Endothelial cell of umbilical vein (primary cell): ENCODE results near the gene ENOSF1. TPM values are rescaled to one million over a fixed set of nuclear protein-coding genes. Genes with fewer than 3 reads are reported as not detected.

ENCODE experiments used
- BruUV-seq: library from RNA; stranded (reverse); fragments of 400-500 nt; replicated peaks from 2 replicates; lab custom pipeline; 2021; lab: Mats Ljungman, UMichigan
- CTCF ChIA-PET: fragments of 300-600, 350-600 bp; sonication (Branson Sonifier 250); formaldehyde crosslinking; loops from one replicate; lab custom pipeline; 2021; ENCODE audit warnings: antibody characterized with exemption, inconsistent platforms; lab: Charles Lee
- POLR2A ChIA-PET: fragments of 300-600, 350-600 bp; sonication (Branson Sonifier 250); formaldehyde crosslinking; loops from one replicate; lab custom pipeline; 2021; ENCODE audit warnings: antibody characterized with exemption, inconsistent platforms; lab: Charles Lee
- DNase-seq: peaks from one replicate; pipeline ENCODE4 v3.0.0-alpha.2; 2011; ENCODE audit warnings: low read depth, low spot score
- FAIRE-seq: peaks from 2 replicates; lab custom pipeline; 2011; peaks lifted over from hg19 to GRCh38; lab: Jason Lieb, UNC
- H2AFZ ChIP-seq: 2 replicates; pipeline ENCODE4 v1.6.0; 2012; ENCODE audit warnings: low read depth, low read length, control low read depth, inconsistent platforms
- H3K27ac ChIP-seq: 2 replicates; pipeline ENCODE4 v1.5.1; 2011; ENCODE audit warnings: low read depth, mild to moderate bottlenecking, control low read depth, low read length, moderate library complexity; ENCODE audit not compliant: insufficient read depth
- H3K27me3 ChIP-seq, 2 experiments: 2 replicates each; pipeline versions ENCODE4 v1.6.0 to v1.6.1; 2011; ENCODE audit warnings: low read length in 2 of 2, mixed read lengths in 1 of 2; ENCODE audit not compliant: control insufficient read depth in 2 of 2, insufficient read depth in 2 of 2
- H3K36me3 ChIP-seq, 2 experiments: 2 replicates in 1 of 2; 3 replicates in 1 of 2; pipeline ENCODE4 v1.5.1; 2011; ENCODE audit warnings: low read length in 2 of 2, mild to moderate bottlenecking in 1 of 2, moderate library complexity in 1 of 2; ENCODE audit not compliant: control insufficient read depth in 2 of 2, insufficient read depth in 2 of 2; ENCODE audit errors: extremely low read depth in 1 of 2
- H3K4me1 ChIP-seq: 3 replicates; pipeline ENCODE4 v1.5.1; 2011; ENCODE audit warnings: mild to moderate bottlenecking, low read length; ENCODE audit not compliant: control insufficient read depth, insufficient read depth; ENCODE audit errors: extremely low read depth
- H3K4me2 ChIP-seq: 2 replicates; pipeline ENCODE4 v1.6.1; 2011; ENCODE audit warnings: low read length, control low read depth, mixed read lengths; ENCODE audit not compliant: insufficient read depth
- H3K4me3 ChIP-seq, 3 experiments: fragments of 200-600 bp in 1 of 3; sonication (generic), shearing (Covaris generic) in 1 of 3; replicated peaks in 1 of 3; 2 replicates each; pipeline ENCODE4 v1.5.1; 2011 to 2016; ENCODE audit warnings: control low read depth in 3 of 3, low read length in 3 of 3, mild to moderate bottlenecking in 2 of 3, inconsistent platforms in 1 of 3, low read depth in 1 of 3, moderate library complexity in 1 of 3; ENCODE audit not compliant: insufficient read depth in 1 of 3
- H3K79me2 ChIP-seq: 2 replicates; pipeline ENCODE4 v1.6.0; 2012; ENCODE audit warnings: low read length, inconsistent platforms; ENCODE audit not compliant: control insufficient read depth, insufficient read depth
- H3K9ac ChIP-seq: replicated peaks from 2 replicates; pipeline ENCODE3; 2011; ENCODE audit warnings: low read length, control low read depth; ENCODE audit not compliant: insufficient read depth; ENCODE audit errors: extremely low read depth
- H3K9me1 ChIP-seq: replicated peaks from 3 replicates; pipeline ENCODE4 v1.6.0; 2011; ENCODE audit warnings: mild to moderate bottlenecking, low read length; ENCODE audit not compliant: control insufficient read depth, insufficient read depth; ENCODE audit errors: extremely low read depth
- H3K9me3 ChIP-seq: replicated peaks from 2 replicates; pipeline ENCODE4 v1.5.1; 2012; ENCODE audit warnings: low read length, inconsistent platforms; ENCODE audit not compliant: control insufficient read depth, insufficient read depth
- H4K20me1 ChIP-seq: replicated peaks from 2 replicates; pipeline ENCODE3; 2011; ENCODE audit warnings: mild to moderate bottlenecking, low read length; ENCODE audit not compliant: control insufficient read depth, insufficient read depth; ENCODE audit errors: extremely low read depth
- EZH2 ChIP-seq: IDR thresholded peaks from 2 replicates; pipeline ENCODE4 v1.6.1; 2012; ENCODE audit warnings: borderline replicate concordance, low read depth, mild to moderate bottlenecking, moderate library complexity, low read length, inconsistent platforms; ENCODE audit not compliant: severe bottlenecking
- FOS ChIP-seq: IDR thresholded peaks from 2 replicates; pipeline ENCODE4 v1.6.1; 2011; ENCODE audit warnings: mild to moderate bottlenecking, low read length, moderate library complexity, borderline replicate concordance; ENCODE audit not compliant: insufficient read depth
- GATA2 ChIP-seq: IDR thresholded peaks from 2 replicates; pipeline ENCODE4 v1.7.0; 2011; ENCODE audit warnings: low read depth, mild to moderate bottlenecking, moderate library complexity, mixed read lengths, low read length; ENCODE audit not compliant: insufficient read length, insufficient read depth
- JUN ChIP-seq: IDR thresholded peaks from 2 replicates; pipeline ENCODE4 v1.6.1; 2011; ENCODE audit warnings: borderline replicate concordance, low read depth; ENCODE audit not compliant: insufficient read length, insufficient read depth
- MAX ChIP-seq: IDR thresholded peaks from 2 replicates; pipeline ENCODE4 v1.6.1; 2011; ENCODE audit not compliant: insufficient read depth, insufficient read length
- MYC ChIP-seq: IDR thresholded peaks from one replicate; pipeline ENCODE4 v1.6.1; 2011; ENCODE audit warnings: mild to moderate bottlenecking, low read depth, low read length
- POLR2A ChIP-seq: IDR thresholded peaks from 2 replicates; pipeline ENCODE4 v1.6.1; 2012; ENCODE audit warnings: low read depth, mild to moderate bottlenecking, control low read depth, low read length
- POLR2AphosphoS5 ChIP-seq: IDR thresholded peaks from 2 replicates; pipeline ENCODE4 v1.6.1; 2012; ENCODE audit warnings: low read depth, mild to moderate bottlenecking, control low read depth, low read length, moderate library complexity; ENCODE audit not compliant: insufficient read depth
- dilution Hi-C: fragments of 300-500 bp; cut with MboI; formaldehyde crosslinking; loops from one replicate; pipeline ENCODE4 v1.15.0; 2019; ENCODE audit warnings: low sequenced_read_pairs; ENCODE audit not compliant: extremely low pct_ligation_motif_present
- intact Hi-C: fragments of 100-400 bp; cut with micrococcal nuclease; formaldehyde crosslinking; loops from one replicate; pipeline ENCODE4 v1.10.0; 2022
- polyA plus RNA-seq, 4 experiments: library from polyadenylated mRNA; depleted of rRNA in 3 of 4; stranded (reverse) in 3 of 4; unstranded in 1 of 4; fragments of >200 nt; gene quantifications; 2 replicates each; pipeline versions ENCODE4 v1.2.1 to v1.2.3, GENCODE V29; 2011 to 2012; ENCODE audit warnings: missing spikeins in 1 of 4
- total RNA-seq: library from RNA; stranded (reverse); gene quantifications from 2 replicates; pipeline ENCODE4 v1.2.3, GENCODE V29; 2021
- TF ChIP-seq, protein P1 (sequence below), 2 donors: IDR thresholded peaks; 1 replicate in 1 of 2; 2 replicates in 1 of 2; pipeline ENCODE4 v1.5.1; 2011; ENCODE audit warnings: low read length in 2 of 2, mild to moderate bottlenecking in 2 of 2, moderate library complexity in 2 of 2, control low read depth in 1 of 2, inconsistent platforms in 1 of 2, low read depth in 1 of 2; ENCODE audit not compliant: insufficient read depth in 1 of 2; ENCODE audit errors: extremely low read depth in 1 of 2

The ENOSF1 gene
- total and polyA plus RNA-seq, 2 donors (not counting 3 experiments of a cell fraction or from before 2014, with no cell fraction given): 19.5 to 50.5 TPM

GRCh38 chr18:754656-755055 is 42.2 kb upstream of the ENOSF1 start:
- FAIRE-seq (no peak), DNase-seq (no peak)
- Histone ChIP-seq H3K27ac (no peak overlapping the region), H4K20me1 (no peaks in the 10 kb centered on the region), H3K4me2 (no peak overlapping the region), H3K27me3 (no peaks in the 10 kb centered on the region), H3K4me3 (no peak overlapping the region), H3K9me3 (no peaks in the 10 kb centered on the region), H3K9me1 (peaks cover 4% of the 10 kb centered on the region), H3K9ac (no peak overlapping the region), H3K36me3 (peaks cover 0 to 4% of the 10 kb centered on the region in 2 experiments), H2AFZ (no peak overlapping the region), H3K79me2 (peaks cover 43% of the 10 kb centered on the region), H3K4me1 (peaks cover 8% of the 10 kb centered on the region)
- intact Hi-C loops (no loop called here), dilution Hi-C loops (no loop called here)
- TF ChIP-seq POLR2A: no peak
- ChIA-PET CTCF (interaction anchor here (1.1 to 2.1 kb wide), 3 partner anchors 76 to 85 kb away, joined by 4 to 22 read pairs (median 5); no protein-coding TSS in a partner anchor), POLR2A (interaction anchor here (0.7 kb wide), 1 partner anchor 62 kb away, joined by 6 read pairs; no protein-coding TSS in a partner anchor)
- BruUV-seq: no TSS peak

DNA sequence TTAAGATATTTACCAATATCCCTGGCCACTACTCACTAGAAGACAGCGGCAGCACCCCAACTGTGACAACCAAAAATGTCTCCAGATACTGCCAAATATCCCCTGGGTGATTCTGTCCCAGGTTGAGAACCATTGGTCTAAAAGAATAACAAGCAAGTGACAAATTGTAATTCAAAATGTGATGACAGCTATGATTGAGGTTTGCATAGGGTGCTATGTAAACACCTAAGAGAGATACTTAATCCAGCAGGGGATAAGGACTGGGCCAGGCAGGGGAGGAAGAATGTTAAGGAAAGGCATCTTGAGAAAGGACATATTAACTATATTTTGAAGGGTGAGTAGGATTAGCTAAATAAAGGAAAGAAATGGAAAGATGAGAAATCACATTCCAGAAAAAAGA is 38.0 kb upstream of the ENOSF1 start:
- Histone ChIP-seq H3K4me3 (no peak overlapping the region), H3K4me2 (no peak overlapping the region), H3K27ac (no peak overlapping the region), H3K9me1 (no peaks in the 10 kb centered on the region), H3K4me1 (peaks cover 11% of the 10 kb centered on the region), H3K79me2 (peaks cover 12% of the 10 kb centered on the region), H2AFZ (no peak overlapping the region), H4K20me1 (no peaks in the 10 kb centered on the region), H3K36me3 (peaks cover 0 to under 1% of the 10 kb centered on the region in 2 experiments), H3K27me3 (no peaks in the 10 kb centered on the region), H3K9me3 (no peaks in the 10 kb centered on the region), H3K9ac (no peak overlapping the region)
- TF ChIP-seq MAX (no peak), MYC (no peak), POLR2AphosphoS5 (no peak), POLR2A (no peak), JUN (no peak), EZH2 (no peak), FOS (no peak), GATA2 (no peak)
- TF ChIP-seq, protein P1, sequence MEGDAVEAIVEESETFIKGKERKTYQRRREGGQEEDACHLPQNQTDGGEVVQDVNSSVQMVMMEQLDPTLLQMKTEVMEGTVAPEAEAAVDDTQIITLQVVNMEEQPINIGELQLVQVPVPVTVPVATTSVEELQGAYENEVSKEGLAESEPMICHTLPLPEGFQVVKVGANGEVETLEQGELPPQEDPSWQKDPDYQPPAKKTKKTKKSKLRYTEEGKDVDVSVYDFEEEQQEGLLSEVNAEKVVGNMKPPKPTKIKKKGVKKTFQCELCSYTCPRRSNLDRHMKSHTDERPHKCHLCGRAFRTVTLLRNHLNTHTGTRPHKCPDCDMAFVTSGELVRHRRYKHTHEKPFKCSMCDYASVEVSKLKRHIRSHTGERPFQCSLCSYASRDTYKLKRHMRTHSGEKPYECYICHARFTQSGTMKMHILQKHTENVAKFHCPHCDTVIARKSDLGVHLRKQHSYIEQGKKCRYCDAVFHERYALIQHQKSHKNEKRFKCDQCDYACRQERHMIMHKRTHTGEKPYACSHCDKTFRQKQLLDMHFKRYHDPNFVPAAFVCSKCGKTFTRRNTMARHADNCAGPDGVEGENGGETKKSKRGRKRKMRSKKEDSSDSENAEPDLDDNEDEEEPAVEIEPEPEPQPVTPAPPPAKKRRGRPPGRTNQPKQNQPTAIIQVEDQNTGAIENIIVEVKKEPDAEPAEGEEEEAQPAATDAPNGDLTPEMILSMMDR (IDR thresholded peaks at IDR 0.05; ENCODE audit: extremely low read depth in 1 of 2, insufficient read depth in 1 of 2, low read depth in 1 of 2, low read length in 2 of 2): no peak
- ChIA-PET POLR2A (no interaction called here), CTCF (interaction anchor here (0.8 to 2.7 kb wide), 3 partner anchors 17 to 80 kb away, joined by 3 to 18 read pairs (median 4); no protein-coding TSS in a partner anchor)
- intact Hi-C loops (no loop called here), dilution Hi-C loops (no loop called here)
- FAIRE-seq: no peak
- DNase-seq: no peak
- BruUV-seq: no TSS peak
